Epithelial cell of alveolus of lung (primary cell): Measurements from ENCODE around the gene PKD1. TPM values are rescaled to one million over a fixed set of nuclear protein-coding genes. Genes with fewer than 3 reads are reported as not detected.

Experiments
- total RNA-seq: library from RNA; depleted of rRNA; stranded (reverse); fragments of >200 nt; gene quantifications from 2 replicates; pipeline ENCODE4 v1.2.1, GENCODE V29; 2015

Gene PKD1
- 72.0 and 175 TPM in 2 replicates for total RNA-seq

DNA sequence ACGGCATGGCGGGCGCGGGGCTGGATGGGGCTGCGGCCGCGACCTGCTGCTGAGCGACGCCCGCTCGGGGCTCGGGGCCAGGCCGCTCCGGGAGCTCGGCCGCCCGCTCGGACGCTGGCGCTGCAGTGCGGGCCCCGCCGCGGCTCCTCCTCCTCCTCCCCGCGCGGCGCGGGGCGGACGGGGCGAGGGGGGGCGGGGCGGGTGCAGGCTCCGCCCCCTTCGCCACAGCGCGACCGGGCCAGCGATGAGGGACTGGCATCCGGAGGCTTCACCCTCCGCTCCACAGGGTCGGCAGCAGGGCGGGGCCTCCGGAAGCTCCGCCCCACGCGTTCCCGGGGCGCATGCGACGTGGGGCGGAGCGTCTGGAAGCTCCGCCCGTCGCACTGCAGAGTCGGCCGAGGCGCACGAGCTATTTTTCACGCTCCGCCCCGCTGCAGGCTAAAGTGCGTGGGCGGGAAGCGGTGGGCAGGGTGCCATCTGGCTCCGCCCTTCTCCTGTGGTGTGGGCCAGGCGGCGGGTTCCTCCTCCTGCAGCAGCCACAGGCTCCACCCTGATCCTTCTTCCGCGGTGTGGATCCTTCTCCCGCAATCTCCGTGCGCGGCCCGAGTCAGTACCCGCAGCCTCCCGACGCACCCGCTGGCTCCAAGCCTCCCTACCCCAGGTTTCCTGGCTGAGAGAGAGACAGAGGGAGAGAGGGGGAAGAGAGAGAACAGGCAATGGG is at the start of gene PKD1:
TSS of gene PKD1 (minus strand) at position 129 of the 721 bp plus-strand sequence. CDS start 209 bp downstream, outside the sequence.

DNA sequence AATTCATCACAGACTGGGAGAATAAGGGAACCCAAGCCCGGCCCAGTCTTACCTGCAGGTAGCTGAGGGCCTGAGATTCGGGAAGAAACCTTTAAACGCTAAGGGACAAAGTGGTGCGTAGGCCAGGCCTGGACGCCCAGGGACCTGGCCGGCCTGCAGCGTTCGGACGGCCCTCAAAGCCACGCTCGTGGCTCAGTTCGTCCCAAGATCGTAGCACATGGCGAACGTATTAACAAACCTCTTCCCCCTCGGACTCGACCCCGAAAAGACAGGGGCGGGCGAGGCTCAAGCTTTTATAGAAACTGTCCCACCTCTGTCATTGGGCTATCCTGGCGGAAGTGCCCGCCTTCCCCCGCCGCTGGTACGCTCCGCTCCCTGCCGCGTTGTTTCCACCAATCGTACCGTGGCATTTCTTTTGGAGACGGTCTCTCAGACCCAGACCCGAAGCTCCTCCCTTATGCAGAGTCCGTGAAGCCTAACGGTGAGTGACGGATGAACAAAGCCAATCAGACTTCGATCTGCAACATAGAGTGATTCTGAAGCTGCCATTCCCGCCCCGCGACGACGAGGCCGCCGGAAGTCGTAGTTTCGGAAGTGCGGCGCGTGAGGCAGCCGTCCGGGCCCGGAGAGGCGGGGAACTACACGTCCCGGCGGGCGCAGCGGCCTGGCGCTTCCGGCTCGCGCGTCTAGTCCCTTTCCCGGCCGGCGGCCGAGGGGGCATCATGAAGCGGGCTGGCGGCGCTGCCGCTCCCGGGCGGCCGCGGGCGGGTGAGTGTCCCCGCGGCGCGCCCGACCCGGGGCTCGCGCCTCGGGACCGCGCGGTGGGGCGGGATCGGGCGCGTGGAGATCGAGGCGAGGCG is 19.6 kb upstream of the PKD1 start, which contains the start of gene TRAF7:
TSS of gene TRAF7 (plus strand) at position 692 of the 860 bp plus-strand sequence. CDS start 8,139 bp downstream, outside the sequence.

DNA sequence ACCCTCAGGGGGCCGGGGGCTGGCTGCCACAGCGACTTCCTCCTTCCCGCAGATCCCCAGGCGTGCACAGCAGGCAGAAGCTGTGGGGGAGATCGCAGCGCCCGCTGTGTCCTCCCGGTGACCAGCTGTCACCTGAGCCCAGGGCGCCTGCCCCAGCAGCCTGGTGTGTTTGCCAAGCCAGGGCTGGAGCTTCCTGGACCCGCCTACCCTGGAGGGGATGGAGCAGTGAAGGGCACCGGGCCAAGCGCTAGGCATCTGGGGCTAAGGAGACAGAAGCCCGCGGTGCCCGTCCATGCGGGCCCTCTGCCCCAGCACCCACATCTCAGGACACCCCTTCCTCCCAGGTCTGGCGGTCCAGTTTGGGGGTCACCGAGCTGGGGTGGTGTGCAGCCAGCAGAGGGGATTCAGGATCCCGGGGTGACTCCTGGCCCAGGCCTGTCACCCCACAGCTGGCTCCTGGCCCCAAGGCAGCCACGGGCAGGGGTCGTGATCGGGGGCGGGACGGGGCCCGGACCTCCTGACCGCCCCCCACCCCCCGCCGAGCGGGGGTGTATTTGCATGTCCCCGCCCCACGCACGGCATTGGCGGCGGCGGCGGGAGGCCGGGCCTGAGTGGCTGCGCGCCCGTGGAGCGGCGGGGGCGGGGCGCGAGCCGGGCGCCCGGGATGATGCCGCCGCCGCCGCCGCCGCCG is 12.4 kb upstream of the PKD1 start, which contains the start of gene RAB26:
TSS of gene RAB26 (plus strand) at position 645 of the 691 bp plus-strand sequence. CDS start 159 bp downstream, outside the sequence.

DNA sequence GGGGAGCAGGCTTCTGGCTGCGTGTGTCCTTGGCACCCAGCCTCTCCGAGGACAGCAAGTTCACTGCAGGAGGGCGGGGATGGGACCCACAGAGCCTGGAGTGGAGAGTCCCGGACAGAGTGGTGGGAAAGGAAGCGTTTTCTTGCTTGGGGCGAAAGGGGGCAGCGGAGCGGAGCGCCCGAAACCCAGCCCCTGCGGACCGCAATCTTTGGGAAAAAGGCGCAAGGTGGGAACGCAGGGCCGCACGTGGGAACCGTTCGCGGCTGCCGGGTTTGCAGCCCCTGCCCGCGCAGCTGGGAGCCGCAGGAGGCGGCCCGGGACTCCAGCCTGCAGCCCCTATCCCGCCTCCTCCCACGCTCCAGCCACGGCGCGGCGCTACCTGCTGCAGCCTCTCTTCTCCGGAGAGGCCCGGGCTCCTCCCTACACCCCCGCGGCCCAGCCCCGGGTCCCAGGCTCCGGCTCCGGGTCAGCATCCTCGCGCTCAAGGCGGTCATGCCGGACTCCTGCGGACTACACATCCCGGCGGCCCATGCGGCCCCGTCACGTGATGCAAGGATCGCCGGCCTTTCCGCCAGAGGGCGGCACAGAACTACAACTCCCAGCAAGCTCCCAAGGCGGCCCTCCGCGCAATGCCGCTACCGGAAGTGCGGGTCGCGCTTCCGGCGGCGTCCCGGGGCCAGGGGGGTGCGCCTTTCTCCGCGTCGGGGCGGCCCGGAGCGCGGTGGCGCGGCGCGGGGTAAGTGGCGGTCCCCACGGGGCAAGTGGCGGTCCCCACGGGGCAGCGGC is 88.2 kb downstream of the PKD1 start, which contains the start of the genes NTHL1 and TSC2:
TSS of gene NTHL1 (minus strand) at position 505 of the 786 bp plus-strand sequence. CDS start at position 494, 11 bp downstream.
TSS of gene TSC2 (plus strand) at position 656 of the 786 bp plus-strand sequence. CDS start 631 bp downstream, outside the sequence.

Other genes starting within 250 kb of the PKD1 start
- not detected in 2 replicates for gene HS3ST6, start 217.5 kb downstream of the PKD1 start, total RNA-seq
- gene MSRB1, start 192.7 kb downstream of the PKD1 start, total RNA-seq: 7.4 and 10.2 TPM in 2 replicates
- not detected in 2 replicates for gene RPL3L, start 181.2 kb downstream of the PKD1 start, total RNA-seq
- gene NDUFB10, start 176.4 kb downstream of the PKD1 start, total RNA-seq: 289 and 350 TPM in 2 replicates
- gene RPS2, start 171.1 kb downstream of the PKD1 start, total RNA-seq: 3,892 and 6,799 TPM in 2 replicates
- not detected in 2 replicates for gene RNF151, start 169.0 kb downstream of the PKD1 start, total RNA-seq
- 51.7 and 71.4 TPM in 2 replicates for gene TBL3, start 163.8 kb downstream of the PKD1 start, total RNA-seq
- gene NOXO1, start 154.4 kb downstream of the PKD1 start, total RNA-seq: not detected in 2 replicates
- gene GFER, start 151.7 kb downstream of the PKD1 start, total RNA-seq: 15.6 and 25.9 TPM in 2 replicates
- 5.4 and 7.6 TPM in 2 replicates for gene SYNGR3, start 145.9 kb downstream of the PKD1 start, total RNA-seq
- 33.7 and 41.0 TPM in 2 replicates for gene ZNF598, start 126.1 kb downstream of the PKD1 start, total RNA-seq
- gene NPW, start 116.1 kb downstream of the PKD1 start, total RNA-seq: 5.6 and 6.6 TPM in 2 replicates
- gene NHERF2, start 109.0 kb downstream of the PKD1 start, total RNA-seq: 56.8 and 85.8 TPM in 2 replicates
- gene NTHL1, start 88.1 kb downstream of the PKD1 start, total RNA-seq: 25.9 and 28.7 TPM in 2 replicates
- 33.1 and 51.4 TPM in 2 replicates for gene TSC2, start 87.9 kb downstream of the PKD1 start, total RNA-seq
- gene RAB26, start 12.7 kb upstream of the PKD1 start, total RNA-seq: 0.91 and 3.3 TPM in 2 replicates
- gene TRAF7, start 19.9 kb upstream of the PKD1 start, total RNA-seq: 65.8 and 73.5 TPM in 2 replicates
- under 0.01 and 0.08 TPM in 2 replicates for gene CASKIN1, start 60.7 kb upstream of the PKD1 start, total RNA-seq
- 38.7 and 61.3 TPM in 2 replicates for gene MLST8, start 69.6 kb upstream of the PKD1 start, total RNA-seq
- gene BRICD5, start 75.0 kb upstream of the PKD1 start, total RNA-seq: 0.13 and 1.2 TPM in 2 replicates
- 4.1 and 16.3 TPM in 2 replicates for gene PGP, start 78.9 kb upstream of the PKD1 start, total RNA-seq
- 16.4 and 37.3 TPM in 2 replicates for gene E4F1, start 87.7 kb upstream of the PKD1 start, total RNA-seq
- 0.13 and 6.4 TPM in 2 replicates for gene DNASE1L2, start 100.5 kb upstream of the PKD1 start, total RNA-seq
- 34.8 and 38.7 TPM in 2 replicates for gene ECI1, start 115.7 kb upstream of the PKD1 start, total RNA-seq
- gene RNPS1, start 132.2 kb upstream of the PKD1 start, total RNA-seq: 169 and 188 TPM in 2 replicates
- gene ABCA3, start 204.8 kb upstream of the PKD1 start, total RNA-seq: 0.13 and 3.1 TPM in 2 replicates